A673 (cell line): ENCODE data around the gene THRB.

Experiments
- CTCF ChIP-seq: fragments of 300-800, 200-600 bp; sonication (generic); conservative IDR thresholded peaks from 2 replicates; pipeline ENCODE4 v1.5.1; 2017; ENCODE audit warnings: low read depth, mild to moderate bottlenecking, antibody characterized with exemption, low read length, moderate library complexity, mixed read lengths
- EZH2 ChIP-seq: fragments of 200-600 bp; sonication (generic); IDR thresholded peaks from 2 replicates; pipeline ENCODE4 v1.6.1; 2017; ENCODE audit warnings: borderline replicate concordance, low read depth, mild to moderate bottlenecking, mixed read lengths, antibody characterized with exemption, low read length; ENCODE audit not compliant: poor library complexity, severe bottlenecking

DNA sequence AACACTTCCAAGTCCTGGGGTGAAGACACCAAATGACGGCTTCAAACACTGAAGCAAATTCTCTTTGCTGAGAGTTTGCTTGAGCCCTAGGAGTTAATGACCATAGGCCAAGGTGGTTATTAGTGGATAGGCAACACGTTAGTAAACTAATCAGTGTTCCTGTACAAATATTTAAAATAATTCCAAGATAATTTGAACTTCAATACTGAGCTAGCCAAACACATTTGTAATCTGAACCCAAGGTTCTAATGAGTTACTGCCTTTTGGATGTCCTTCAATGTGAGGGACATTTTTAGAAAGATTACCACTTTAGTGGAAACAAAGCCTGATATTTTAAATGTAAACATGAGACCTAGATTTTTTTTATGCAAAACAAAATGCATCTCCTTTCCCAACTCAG, 94.6 kb downstream of the THRB start:
- TF ChIP-seq CTCF (no peak), EZH2 (no peak)
